Astrocyte of the cerebellum (primary cell): Measurements from ENCODE around the gene NCAPD2.
"Not testable (repeated sequence)": the region's sequence is repeated elsewhere in the genome, so short reads cannot be mapped to it uniquely, and the experiment has no call there.

Experiments
- DNase-seq: peaks from one replicate; pipeline ENCODE4 v3.0.0-alpha.2; 2011; ENCODE audit warnings: low read depth
- H3K4me3 ChIP-seq: 2 replicates; pipeline ENCODE4 v1.5.1; 2011; ENCODE audit warnings: mild to moderate bottlenecking, low read depth, low read length, moderate library complexity
- CTCF ChIP-seq: IDR thresholded peaks from 2 replicates; pipeline ENCODE4 v1.5.1; 2012; ENCODE audit warnings: low read length, low read depth, moderate library complexity, mild to moderate bottlenecking; ENCODE audit errors: missing control alignments
- in situ Hi-C: cut with HindIII; loops from 2 replicates; pipeline ENCODE4 v1.10.0; 2017; ENCODE audit warnings: low sequenced_read_pairs

NCAPD2 gene

GRCh38 chr12:6466184-6466573, 27.7 kb upstream of the NCAPD2 start:
- H3K4me3 ChIP-seq = no peak overlapping the region
- no peak for DNase-seq
- TF ChIP-seq CTCF = no peak
- in situ Hi-C loops = loop anchor here (10.0 kb wide), 1 partner anchor 71 kb away; no protein-coding TSS in a partner anchor

GRCh38 chr12:6466751-6467150, 27.2 kb upstream of the NCAPD2 start:
- in situ Hi-C loops = loop anchor here (10.0 kb wide), 1 partner anchor 72 kb away; no protein-coding TSS in a partner anchor
- H3K4me3 ChIP-seq, DNase-seq: not testable (repeated sequence)

GRCh38 chr12:6467571-6468282, 26.2 kb upstream of the NCAPD2 start:
- in situ Hi-C loops = loop anchor here (10.0 kb wide), 1 partner anchor 73 kb away; no protein-coding TSS in a partner anchor
- not testable (repeated sequence) for DNase-seq, H3K4me3 ChIP-seq

GRCh38 chr12:6468283-6468575, 25.7 kb upstream of the NCAPD2 start:
- in situ Hi-C loops = loop anchor here (10.0 kb wide), 1 partner anchor 73 kb away; no protein-coding TSS in a partner anchor
- no peak for TF ChIP-seq CTCF
- H3K4me3 ChIP-seq = no peak overlapping the region
- no peak for DNase-seq

GRCh38 chr12:6469092-6469491, 24.8 kb upstream of the NCAPD2 start:
- no peak for DNase-seq
- H3K4me3 ChIP-seq = no peak overlapping the region
- TF ChIP-seq CTCF = no peak
- in situ Hi-C loops = loop anchor here (10.0 kb wide), 1 partner anchor 74 kb away; no protein-coding TSS in a partner anchor

- TF ChIP-seq CTCF = no peak
- no peak for DNase-seq
- peak overlapping the region; percentile 79 for H3K4me3 ChIP-seq
- in situ Hi-C loops = loop anchor here (10.0 kb wide), 1 partner anchor 75 kb away; no protein-coding TSS in a partner anchor
Measured at GRCh38 chr12:6469609-6470374, 24.1 kb upstream of the NCAPD2 start.

- H3K4me3 ChIP-seq = peak within 1 kb of the TSS; percentile 79
- in situ Hi-C loops = no loop called here
- peak; percentile 86 for DNase-seq
- TF ChIP-seq CTCF = no peak
Measured at GRCh38 chr12:6470375-6471163, 23.3 kb upstream of the NCAPD2 start, which contains the start of gene VAMP1. TSS of gene VAMP1 (minus strand) at chr12:6470677. CDS start at chr12:6470531, 146 bp downstream.
